Fibroblast of the aortic adventitia (primary cell): Measurements from ENCODE around the gene MAP1S. TPM values are rescaled to one million over a fixed set of nuclear protein-coding genes. Genes with fewer than 3 reads are reported as not detected.

Source experiments
- DNase-seq: peaks from one replicate; pipeline ENCODE4 v3.0.0-alpha.2; 2010; ENCODE audit warnings: low read depth
- H3K4me3 ChIP-seq: 2 replicates; pipeline ENCODE4 v1.5.1; 2011; ENCODE audit warnings: low read depth, mild to moderate bottlenecking, control low read depth, low read length, moderate library complexity
- CTCF ChIP-seq: IDR thresholded peaks from 2 replicates; pipeline ENCODE4 v1.5.1; 2011; ENCODE audit warnings: mild to moderate bottlenecking, low read length, control low read depth, inconsistent platforms; ENCODE audit not compliant: insufficient read depth
- total RNA-seq: library from RNA; depleted of rRNA; stranded (reverse); fragments of >200 nt; gene quantifications from 2 replicates; pipeline ENCODE4 v1.2.3, GENCODE V29; 2012; ENCODE audit warnings: low replicate concordance

Gene MAP1S
- total RNA-seq, 1 donor: 19.3 TPM

- TF ChIP-seq CTCF: no peak
- no peak overlapping the region for H3K4me3 ChIP-seq
- no peak for DNase-seq
Measured at GRCh38 chr19:17748884-17749638, 29.8 kb downstream of the MAP1S start.

GRCh38 chr19:17749912-17750317, 30.6 kb downstream of the MAP1S start:
- H3K4me3 ChIP-seq: no peak overlapping the region
- TF ChIP-seq CTCF: no peak
- peak; percentile 9 for DNase-seq

GRCh38 chr19:17751103-17751911, 32.0 kb downstream of the MAP1S start, which contains the start of gene FCHO1:
Gene FCHO1 (plus strand): TSS chr19:17751477. CDS start chr19:17755165, 3,688 bp downstream.
- no peak for TF ChIP-seq CTCF
- H3K4me3 ChIP-seq: no peak within 1 kb of the TSS
- no peak for DNase-seq

GRCh38 chr19:17751912-17752273, 32.6 kb downstream of the MAP1S start:
- no peak for TF ChIP-seq CTCF
- no peak overlapping the region for H3K4me3 ChIP-seq
- DNase-seq: no peak

GRCh38 chr19:17752865-17753639, 33.8 kb downstream of the MAP1S start:
- TF ChIP-seq CTCF: no peak
- no peak overlapping the region for H3K4me3 ChIP-seq

GRCh38 chr19:17753976-17754375, 34.7 kb downstream of the MAP1S start:
- no peak for TF ChIP-seq CTCF
- no peak overlapping the region for H3K4me3 ChIP-seq
- DNase-seq: no peak

More at GRCh38 chr19:17752865-17753639, 33.8 kb downstream of the MAP1S start:
- no peak for DNase-seq
